Lower lobe of right lung (tissue), 2 donors: ENCODE data around the gene ANKDD1B. TPM values are rescaled to one million over a fixed set of nuclear protein-coding genes. Genes with fewer than 3 reads are reported as not detected.
A peak's percentile ranks its signal among the peaks of the same experiment; 100 is the strongest.

Experiments used
- ATAC-seq, 2 donors: fragments of 200-7000 bp; cut with Tn5 transposase; one replicate each; pipeline ENCODE4 v1.9.1; 2020 to 2022; ENCODE audit warnings: mild to moderate bottlenecking in 2 of 2, moderate library complexity in 2 of 2
- DNase-seq: peaks from one replicate; pipeline ENCODE4 v3.0.0-alpha.2; 2020
- H3K27ac ChIP-seq: fragments of 200-600 bp; one replicate; pipeline ENCODE4 v1.8.0; 2022
- H3K27me3 ChIP-seq: fragments of 200-600 bp; one replicate; pipeline ENCODE4 v1.8.0; 2022; ENCODE audit warnings: low read depth
- H3K36me3 ChIP-seq: fragments of 200-600 bp; one replicate; pipeline ENCODE4 v1.8.0; 2022; ENCODE audit warnings: mild to moderate bottlenecking
- H3K4me1 ChIP-seq: fragments of 200-600 bp; one replicate; pipeline ENCODE4 v1.8.0; 2022
- H3K4me3 ChIP-seq: fragments of 200-600 bp; one replicate; pipeline ENCODE4 v1.8.0; 2022; ENCODE audit warnings: mild to moderate bottlenecking
- H3K9me3 ChIP-seq: fragments of 200-600 bp; one replicate; pipeline ENCODE4 v1.8.0; 2022
- CTCF ChIP-seq: fragments of 200-600 bp; IDR thresholded peaks from one replicate; pipeline ENCODE4 v1.8.0; 2022; ENCODE audit warnings: antibody characterized with exemption, mild to moderate bottlenecking
- intact Hi-C: fragments of 100-400 bp; cut with DNase I; formaldehyde crosslinking; loops from one replicate; pipeline ENCODE4 v1.11.0; 2022
- total RNA-seq: library from RNA; stranded (reverse); fragmentation: NEBNext Ultra II Directional; extraction: Animal tissue kit (Norgen Biotek cat#: 25700); gene quantifications from one replicate; pipeline ENCODE4 v1.2.1, GENCODE V29; 2021
- donor health status: DM: no; HTN: yes; CAD: no; lungs with severe emphysema.

ANKDD1B gene
- total RNA-seq, 1 donor from 2014 or later = 4.3 TPM

GRCh38 chr5:75706775-75707174 is 95.5 kb downstream of the ANKDD1B start:
- no peaks in the 10 kb centered on the region for H3K9me3 ChIP-seq
- no peak overlapping the region for H3K27ac ChIP-seq
- ATAC-seq = no peak
- DNase-seq = no peak
- no peaks in the 10 kb centered on the region for H3K4me1 ChIP-seq
- no peaks in the 10 kb centered on the region for H3K27me3 ChIP-seq
- peaks cover 56% of the 10 kb centered on the region for H3K36me3 ChIP-seq
- TF ChIP-seq CTCF = no peak
- intact Hi-C loops = no loop called here
- H3K4me3 ChIP-seq = no peak overlapping the region

GRCh38 chr5:75707911-75708509 is 96.8 kb downstream of the ANKDD1B start:
- H3K4me1 ChIP-seq = no peaks in the 10 kb centered on the region
- H3K27me3 ChIP-seq = no peaks in the 10 kb centered on the region
- ATAC-seq (peak; percentile 32 to 69), DNase-seq (no peak)
- intact Hi-C loops = no loop called here
- H3K4me3 ChIP-seq = no peak overlapping the region
- no peak for TF ChIP-seq CTCF
- no peaks in the 10 kb centered on the region for H3K9me3 ChIP-seq
- peaks cover 49% of the 10 kb centered on the region for H3K36me3 ChIP-seq
- H3K27ac ChIP-seq = no peak overlapping the region

GRCh38 chr5:75710637-75711036 is 99.4 kb downstream of the ANKDD1B start:
- ATAC-seq (peak; percentile 57 to 79), DNase-seq (no peak)
- Histone ChIP-seq H3K4me3 (no peak overlapping the region), H3K9me3 (no peaks in the 10 kb centered on the region), H3K27ac (no peak overlapping the region), H3K27me3 (no peaks in the 10 kb centered on the region), H3K4me1 (no peaks in the 10 kb centered on the region), H3K36me3 (peaks cover 26% of the 10 kb centered on the region)
- intact Hi-C loops = no loop called here
- no peak for TF ChIP-seq CTCF

- TF ChIP-seq CTCF = no peak
- Histone ChIP-seq H3K9me3 (no peaks in the 10 kb centered on the region), H3K4me3 (no peak overlapping the region), H3K36me3 (peaks cover 26% of the 10 kb centered on the region), H3K27ac (no peak overlapping the region), H3K27me3 (no peaks in the 10 kb centered on the region), H3K4me1 (peaks cover 5% of the 10 kb centered on the region)
- no peak for ATAC-seq
- no peak for DNase-seq
- intact Hi-C loops = no loop called here
These were observed 99.9 kb downstream of the ANKDD1B start for GRCh38 chr5:75711151-75711550.

- peaks cover 25% of the 10 kb centered on the region for H3K36me3 ChIP-seq
- DNase-seq = no peak
These were observed 100.8 kb downstream of the ANKDD1B start for GRCh38 chr5:75712091-75712490.

More at GRCh38 chr5:75712091-75712490, 100.8 kb downstream of the ANKDD1B start:
- Histone ChIP-seq H3K4me1 (peaks cover 11% of the 10 kb centered on the region), H3K27me3 (no peaks in the 10 kb centered on the region), H3K27ac (no peak overlapping the region), H3K4me3 (no peak overlapping the region), H3K9me3 (no peaks in the 10 kb centered on the region)
- intact Hi-C loops = no loop called here
- no peak for TF ChIP-seq CTCF
- ATAC-seq = no peak
